PC-9 (cell line): ENCODE results near the gene ZNF335. TPM values are rescaled to one million over a fixed set of nuclear protein-coding genes. Genes with fewer than 3 reads are reported as not detected.

Experiments
- BruUV-seq: library from RNA; stranded (reverse); fragments of 400-500 nt; replicated peaks from 2 replicates; lab custom pipeline; 2021; lab: Mats Ljungman, UMichigan
- CTCF ChIA-PET: fragments of 300-600 bp; sonication (Branson Sonifier 250); formaldehyde crosslinking; loops from one replicate; lab custom pipeline; 2022; ENCODE audit warnings: antibody characterized with exemption; lab: Charles Lee
- POLR2A ChIA-PET: fragments of 300-600 bp; sonication (Branson Sonifier 250); formaldehyde crosslinking; loops from one replicate; lab custom pipeline; 2022; ENCODE audit warnings: antibody characterized with exemption; ENCODE audit not compliant: unreplicated experiment; lab: Charles Lee
- DNase-seq, 2 experiments: peaks; one replicate each; pipeline versions ENCODE4 v3.0.0 to v3.0.0-alpha.2; 2015 to 2022; ENCODE audit warnings: mixed read lengths in 1 of 2
- H2AFZ ChIP-seq: fragments of 200-600 bp; sonication (generic); 2 replicates; pipeline ENCODE4 v1.8.1; 2017; ENCODE audit warnings: antibody characterized with exemption
- H3F3A ChIP-seq: fragments of 200-600 bp; sonication (generic); 2 replicates; pipeline ENCODE4 v1.8.1; 2017; ENCODE audit warnings: antibody characterized with exemption, mild to moderate bottlenecking, low read depth; ENCODE audit not compliant: insufficient read depth
- H3K27ac ChIP-seq: fragments of 200-600 bp; sonication (generic); 2 replicates; pipeline ENCODE4 v1.6.1; 2016; ENCODE audit warnings: mixed run types
- H3K27me3 ChIP-seq: fragments of 200-600 bp; sonication (generic); 2 replicates; pipeline ENCODE4 v1.6.1; 2016; ENCODE audit warnings: low read depth, mixed run types; ENCODE audit not compliant: insufficient read depth
- H3K36me3 ChIP-seq: fragments of 200-600 bp; sonication (generic); 2 replicates; pipeline ENCODE4 v1.6.1; 2016; ENCODE audit warnings: low read depth, mixed run types
- H3K4me1 ChIP-seq: fragments of 200-600 bp; sonication (generic); replicated peaks from 2 replicates; pipeline ENCODE4 v1.6.1; 2016; ENCODE audit warnings: mixed run types; ENCODE audit not compliant: insufficient read depth
- H3K4me2 ChIP-seq: fragments of 200-600 bp; sonication (generic); 2 replicates; pipeline ENCODE4 v1.6.1; 2017; ENCODE audit warnings: mixed run types
- H3K4me3 ChIP-seq: fragments of 200-600 bp; sonication (generic); 2 replicates; pipeline ENCODE4 v1.6.1; 2016; ENCODE audit warnings: mixed run types
- H3K79me2 ChIP-seq: fragments of 200-600 bp; sonication (generic); 2 replicates; pipeline ENCODE4 v1.6.1; 2017; ENCODE audit warnings: low read depth, mixed run types
- H3K9me2 ChIP-seq: fragments of 200-600 bp; sonication (generic); 2 replicates; pipeline ENCODE4 v1.8.1; 2017; ENCODE audit warnings: mild to moderate bottlenecking; ENCODE audit not compliant: insufficient read depth
- H3K9me3 ChIP-seq: fragments of 200-600 bp; sonication (generic); 2 replicates; pipeline ENCODE4 v1.8.1; 2016; ENCODE audit warnings: low read depth; ENCODE audit not compliant: insufficient read depth
- H4K20me1 ChIP-seq: fragments of 200-600 bp; sonication (generic); 2 replicates; pipeline ENCODE4 v1.8.1; 2017; ENCODE audit not compliant: insufficient read depth
- CTCF ChIP-seq: fragments of 200-600 bp; sonication (generic); conservative IDR thresholded peaks from 2 replicates; pipeline ENCODE4 v1.6.1; 2017; ENCODE audit warnings: mixed run types, antibody characterized with exemption, mild to moderate bottlenecking, moderate library complexity
- EZH2 ChIP-seq: fragments of 200-600 bp; sonication (generic); IDR thresholded peaks from 2 replicates; pipeline ENCODE4 v1.8.0; 2017; ENCODE audit warnings: antibody characterized with exemption, low read depth
- intact Hi-C: fragments of 100-400 bp; cut with micrococcal nuclease; formaldehyde crosslinking; loops from one replicate; pipeline ENCODE4 v1.10.0; 2022; ENCODE audit not compliant: unreplicated experiment
- total RNA-seq: library from RNA; stranded (reverse); gene quantifications from 2 replicates; pipeline ENCODE4 v1.2.3, GENCODE V29; 2021

The ZNF335 gene
- total RNA-seq, 1 experiment from 2014 or later: 16.3 TPM

GRCh38 chr20:45909817-45910669 is 62.0 kb downstream of the ZNF335 start:
- Histone ChIP-seq H3K27ac (no peak overlapping the region), H3F3A (peaks cover 35% of the 10 kb centered on the region), H3K36me3 (0 out of 2 replicates have a peak, but pooled peaks cover 5% of the 10 kb centered on the region), H3K9me2 (no peaks in the 10 kb centered on the region), H3K79me2 (peaks cover 6% of the 10 kb centered on the region), H4K20me1 (peaks cover 9% of the 10 kb centered on the region), H3K27me3 (no peaks in the 10 kb centered on the region), H3K9me3 (no peaks in the 10 kb centered on the region), H3K4me2 (peak overlapping the region; percentile 14; the same call in 1 of the 2 replicates), H2AFZ (no peak overlapping the region), H3K4me3 (no peak overlapping the region), H3K4me1 (peaks cover 29% of the 10 kb centered on the region)
- BruUV-seq: TSS peak; percentile 9
- CTCF ChIA-PET: interaction anchor here (0.6 kb wide), 1 partner anchor 837 kb away, joined by 5 read pairs; no protein-coding TSS in a partner anchor
- intact Hi-C loops: loop anchor here (2.0 kb wide), 1 partner anchor 25 kb away; the partner anchor contains the start of gene PCIF1
- POLR2A ChIA-PET: interaction anchor here (0.6 kb wide), 1 partner anchor 135 kb away, joined by 4 read pairs; no protein-coding TSS in a partner anchor
- TF ChIP-seq CTCF: no peak
- no peak for TF ChIP-seq EZH2
- no peak for DNase-seq

GRCh38 chr20:45909336-45909808 is 62.6 kb downstream of the ZNF335 start:
- BruUV-seq: no TSS peak
- H3K4me3 ChIP-seq: no peak overlapping the region
- no peak for DNase-seq
- H3K9me2 ChIP-seq: no peaks in the 10 kb centered on the region
- no peaks in the 10 kb centered on the region for H3K27me3 ChIP-seq
- peaks cover 11% of the 10 kb centered on the region for H3K36me3 ChIP-seq
- POLR2A ChIA-PET: no interaction called here
- intact Hi-C loops: no loop called here
- TF ChIP-seq CTCF (no peak), EZH2 (no peak)
- peaks cover 24% of the 10 kb centered on the region for H3K4me1 ChIP-seq
- no peak overlapping the region for H3K27ac ChIP-seq
- H3K9me3 ChIP-seq: no peaks in the 10 kb centered on the region
- no peak overlapping the region for H2AFZ ChIP-seq
- H3K79me2 ChIP-seq: peaks cover 6% of the 10 kb centered on the region
- no peak overlapping the region for H3K4me2 ChIP-seq
- CTCF ChIA-PET: no interaction called here
- peaks cover 9% of the 10 kb centered on the region for H4K20me1 ChIP-seq
- H3F3A ChIP-seq: peaks cover 29% of the 10 kb centered on the region

- no peak for DNase-seq
- H2AFZ ChIP-seq: no peak overlapping the region
- TF ChIP-seq CTCF: no peak
- TF ChIP-seq EZH2: no peak
- H3F3A ChIP-seq: peaks cover 32% of the 10 kb centered on the region
- peaks cover 9% of the 10 kb centered on the region for H4K20me1 ChIP-seq
- ChIA-PET CTCF (no interaction called here), POLR2A (interaction anchor here (0.6 kb wide), 1 partner anchor 34 kb away, joined by 3 read pairs; no protein-coding TSS in a partner anchor)
- peaks cover 15% of the 10 kb centered on the region for H3K36me3 ChIP-seq
- H3K79me2 ChIP-seq: peaks cover 6% of the 10 kb centered on the region
- H3K4me3 ChIP-seq: no peak overlapping the region
- H3K4me1 ChIP-seq: peaks cover 18% of the 10 kb centered on the region
- intact Hi-C loops: no loop called here
- H3K27me3 ChIP-seq: no peaks in the 10 kb centered on the region
- no peak overlapping the region for H3K4me2 ChIP-seq
- H3K9me2 ChIP-seq: no peaks in the 10 kb centered on the region
- BruUV-seq: no TSS peak
- H3K9me3 ChIP-seq: no peaks in the 10 kb centered on the region
- H3K27ac ChIP-seq: no peak overlapping the region
Observed at GRCh38 chr20:45908084-45908483, 63.9 kb downstream of the ZNF335 start.
